HG03064 (cell line): Measurements from ENCODE around the gene ADGRG2.

Experiments used
- ATAC-seq: cut with Tn5 transposase; IDR thresholded peaks from one replicate; pipeline ENCODE4 v1.9.1; 2021; ENCODE audit warnings: low read depth; ENCODE audit not compliant: unreplicated experiment

ADGRG2 gene

DNA sequence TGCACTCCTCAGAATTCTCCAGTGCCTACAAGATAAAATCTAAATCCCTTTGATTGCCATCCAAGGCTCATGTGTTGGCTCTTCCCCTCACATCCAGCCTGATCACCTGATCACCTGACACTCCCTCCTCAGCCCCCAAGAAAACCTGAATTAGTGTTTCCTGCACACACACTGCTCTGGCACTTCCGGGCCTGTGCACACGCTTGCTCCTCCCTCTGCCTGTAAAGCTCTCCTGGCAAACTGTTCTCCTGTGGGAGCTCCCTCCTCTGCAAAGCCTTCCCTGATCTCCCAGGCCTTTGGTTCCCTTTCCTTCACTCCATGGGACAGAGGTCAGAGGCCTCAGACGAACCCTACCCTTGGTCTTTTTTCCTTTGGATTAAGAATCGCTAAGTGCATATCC lies 158.2 kb downstream of the ADGRG2 start:
- ATAC-seq, result no peak

DNA sequence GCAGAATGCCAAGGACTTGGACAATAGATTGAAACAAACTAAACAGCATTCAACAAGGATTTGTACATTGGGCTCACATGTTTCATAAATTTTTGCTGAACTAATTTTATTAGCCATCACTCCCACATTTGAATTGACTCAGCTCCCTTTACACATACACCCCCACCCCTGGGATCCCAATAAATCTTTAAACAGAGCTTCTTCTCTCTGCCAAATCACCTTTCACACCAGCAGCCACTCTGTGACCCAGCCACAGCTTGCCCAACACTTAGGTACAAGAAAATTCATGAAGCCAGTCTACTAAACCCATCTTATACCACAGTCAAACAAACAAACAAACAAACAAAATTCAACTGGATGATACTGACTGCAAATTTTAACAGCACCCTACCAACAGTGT lies 159.9 kb downstream of the ADGRG2 start:
- no peak for ATAC-seq

DNA sequence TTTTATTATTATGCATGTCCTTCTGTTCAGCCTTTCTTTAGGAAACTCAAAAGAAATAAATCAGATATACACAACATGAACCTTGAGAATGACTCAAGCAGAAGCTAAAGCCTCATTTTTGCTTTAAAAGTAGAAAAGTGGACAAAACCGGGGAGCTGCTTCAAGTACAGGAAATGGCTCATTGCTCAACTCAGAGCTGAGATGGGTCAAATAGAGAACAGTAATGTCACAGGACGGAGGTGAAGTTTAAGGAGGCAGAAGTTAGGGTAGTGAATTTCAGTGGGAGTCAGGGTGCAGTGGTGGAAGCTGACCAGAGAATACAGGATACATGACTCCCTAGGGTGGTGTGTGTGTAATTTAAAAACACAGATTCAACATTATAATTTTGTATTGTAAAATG lies 160.6 kb downstream of the ADGRG2 start:
- ATAC-seq, result no peak

DNA sequence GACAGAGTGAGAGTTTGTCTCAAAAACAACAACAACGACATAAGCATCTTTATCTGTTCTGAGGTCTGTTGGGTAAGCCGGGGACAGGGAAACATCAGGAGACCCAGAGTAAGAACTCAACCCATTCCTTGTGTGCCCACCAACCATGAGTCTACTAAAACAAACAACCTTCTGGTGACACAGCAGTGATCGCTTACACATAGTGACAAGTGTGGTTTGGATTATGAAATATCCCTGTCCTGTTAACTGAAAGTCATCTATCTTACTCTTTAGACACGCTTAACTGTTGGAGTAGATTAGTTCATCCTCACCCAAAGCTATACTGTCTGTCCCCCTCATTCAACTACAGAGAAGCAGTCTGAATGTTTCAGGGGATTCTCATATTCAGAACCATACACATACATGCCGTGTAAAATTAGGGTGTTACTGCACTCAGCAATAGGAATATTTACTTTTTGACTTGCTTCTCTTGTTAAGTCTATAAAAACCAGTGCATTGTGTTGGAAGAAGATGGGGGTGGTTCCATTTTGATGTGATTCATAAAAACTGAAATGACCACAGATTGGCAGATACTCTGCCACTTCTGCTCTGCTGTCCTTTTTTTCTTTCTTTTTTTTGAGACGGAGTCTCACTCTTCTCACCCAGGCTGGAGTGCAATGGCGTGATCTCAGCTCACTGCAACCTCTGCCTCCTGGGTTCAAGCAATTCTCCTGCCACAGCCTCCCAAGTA lies 165.8 kb downstream of the ADGRG2 start:
- ATAC-seq, result no peak

DNA sequence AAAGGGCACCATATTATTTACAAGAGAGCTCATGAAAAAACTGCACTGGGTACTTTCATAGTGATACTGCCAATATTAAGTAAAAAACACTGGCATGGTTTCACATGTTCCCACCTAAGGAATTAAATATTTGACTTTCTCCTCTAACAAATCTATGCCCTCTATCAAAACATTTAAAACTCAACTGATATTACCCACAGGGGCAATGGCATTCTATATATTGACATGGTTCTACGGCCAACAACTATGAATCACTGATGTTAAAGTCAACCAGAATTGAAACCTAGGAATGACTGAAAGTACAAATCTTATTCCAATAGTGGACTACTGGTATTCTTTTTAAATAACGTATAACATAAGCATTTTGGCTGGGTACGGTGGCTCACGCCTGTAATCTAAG lies 166.6 kb downstream of the ADGRG2 start:
- no peak for ATAC-seq

DNA sequence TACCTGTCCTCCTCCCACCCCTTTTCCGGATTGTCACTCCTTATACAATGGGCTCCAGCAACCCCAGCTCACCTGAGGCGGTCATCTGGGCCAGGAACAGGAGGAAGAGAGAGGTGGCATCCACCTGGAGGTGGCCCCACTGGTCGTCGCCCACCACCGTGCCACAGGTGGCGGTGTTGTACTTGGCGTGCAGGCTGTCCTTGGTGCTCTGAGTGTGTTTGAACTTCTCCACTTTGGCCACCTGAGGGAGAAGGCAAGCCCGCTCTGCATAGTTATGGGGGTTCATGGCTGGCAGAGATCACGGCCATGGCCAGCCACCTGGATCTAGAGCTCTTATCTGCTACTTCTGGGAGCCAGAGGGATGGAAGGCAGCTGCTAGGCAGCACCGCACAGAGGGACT lies 171.2 kb downstream of the ADGRG2 start:
- ATAC-seq, result no peak

GRCh38 chrX:18949944-18950301 lies 172.3 kb downstream of the ADGRG2 start:
- ATAC-seq, result no peak

GRCh38 chrX:18949291-18949943 lies 172.9 kb downstream of the ADGRG2 start:
- no peak for ATAC-seq

DNA sequence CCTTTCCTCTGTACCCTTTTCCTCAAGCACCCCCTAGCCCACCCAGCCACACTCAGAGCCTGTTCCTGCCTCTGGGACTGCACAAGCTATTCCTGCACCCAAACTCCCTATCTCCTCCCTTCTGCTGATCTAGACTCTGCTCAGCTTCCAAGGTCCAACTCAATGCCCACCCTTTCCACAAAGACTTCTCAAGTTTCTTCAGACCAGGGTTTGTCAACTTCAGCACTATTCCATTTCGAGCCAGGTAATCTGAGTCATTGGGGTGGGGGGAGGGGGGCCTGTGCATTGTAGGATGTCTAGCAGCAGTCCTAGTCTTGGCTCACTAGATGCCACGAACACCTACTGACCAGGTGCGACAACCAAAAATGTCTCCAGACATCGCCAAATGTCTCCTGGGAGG lies 175.7 kb downstream of the ADGRG2 start:
- ATAC-seq, result no peak

GRCh38 chrX:18946157-18946556 lies 176.1 kb downstream of the ADGRG2 start:
- ATAC-seq, result no peak

DNA sequence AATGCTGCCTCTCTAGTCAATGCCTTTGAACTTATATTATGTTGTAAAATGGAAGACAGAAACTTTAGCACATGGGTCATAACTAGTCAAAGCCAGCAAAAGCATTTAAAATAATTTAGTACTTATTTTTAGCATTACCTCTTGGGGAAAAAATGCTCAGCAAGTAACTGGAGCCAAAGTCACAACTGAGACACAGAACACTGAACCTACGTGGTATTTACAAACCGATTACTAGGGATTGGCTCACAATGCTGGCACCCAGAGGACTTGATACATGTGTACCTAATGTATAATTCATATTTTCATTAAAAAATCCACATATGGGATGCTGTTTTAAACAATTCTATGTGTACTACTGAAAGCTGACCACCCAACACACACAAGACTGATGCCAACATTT lies 176.8 kb downstream of the ADGRG2 start:
- ATAC-seq, result no peak

GRCh38 chrX:18944482-18944881 lies 177.8 kb downstream of the ADGRG2 start:
- ATAC-seq, result no peak

GRCh38 chrX:18941896-18942295 lies 180.4 kb downstream of the ADGRG2 start:
- ATAC-seq, result no peak
